DOHH2 (cell line): ENCODE measurements around the gene ARRB1.

Experiments used
- EZH2phosphoT487 ChIP-seq: fragments of 200-600 bp; sonication (generic); IDR thresholded peaks from 2 replicates; pipeline ENCODE4 v1.6.1; 2017; ENCODE audit warnings: borderline replicate concordance, mild to moderate bottlenecking, antibody characterized with exemption, low read length, moderate library complexity, mixed read lengths
- TF ChIP-seq, protein P1 (sequence below): fragments of 200-600 bp; sonication (generic); IDR thresholded peaks from one replicate; pipeline ENCODE4 v1.5.1; 2014; ENCODE audit warnings: antibody characterized with exemption, mild to moderate bottlenecking, low read depth, low read length; ENCODE audit not compliant: poor library complexity, severe bottlenecking

DNA sequence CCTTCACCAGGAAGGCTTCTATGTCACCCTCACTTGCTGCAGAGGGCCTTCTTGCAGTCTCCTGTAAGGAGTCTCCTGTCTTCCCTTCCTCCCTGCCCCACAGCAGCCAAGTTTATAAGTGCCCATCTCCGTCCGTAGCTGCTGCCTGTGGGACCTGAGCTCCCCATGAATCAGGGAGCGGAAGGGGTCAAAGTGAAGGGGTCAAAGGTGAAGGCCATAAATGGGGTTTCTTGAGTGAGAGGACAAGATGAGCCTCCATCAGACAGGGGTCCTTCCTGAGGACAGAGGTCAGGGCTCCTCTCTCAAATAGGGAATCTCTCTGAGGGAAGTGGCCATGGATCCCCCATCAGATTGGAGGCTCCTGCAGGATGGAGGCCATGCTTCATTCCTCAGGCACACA lies 44.4 kb downstream of the ARRB1 start:
- TF ChIP-seq, protein P1, sequence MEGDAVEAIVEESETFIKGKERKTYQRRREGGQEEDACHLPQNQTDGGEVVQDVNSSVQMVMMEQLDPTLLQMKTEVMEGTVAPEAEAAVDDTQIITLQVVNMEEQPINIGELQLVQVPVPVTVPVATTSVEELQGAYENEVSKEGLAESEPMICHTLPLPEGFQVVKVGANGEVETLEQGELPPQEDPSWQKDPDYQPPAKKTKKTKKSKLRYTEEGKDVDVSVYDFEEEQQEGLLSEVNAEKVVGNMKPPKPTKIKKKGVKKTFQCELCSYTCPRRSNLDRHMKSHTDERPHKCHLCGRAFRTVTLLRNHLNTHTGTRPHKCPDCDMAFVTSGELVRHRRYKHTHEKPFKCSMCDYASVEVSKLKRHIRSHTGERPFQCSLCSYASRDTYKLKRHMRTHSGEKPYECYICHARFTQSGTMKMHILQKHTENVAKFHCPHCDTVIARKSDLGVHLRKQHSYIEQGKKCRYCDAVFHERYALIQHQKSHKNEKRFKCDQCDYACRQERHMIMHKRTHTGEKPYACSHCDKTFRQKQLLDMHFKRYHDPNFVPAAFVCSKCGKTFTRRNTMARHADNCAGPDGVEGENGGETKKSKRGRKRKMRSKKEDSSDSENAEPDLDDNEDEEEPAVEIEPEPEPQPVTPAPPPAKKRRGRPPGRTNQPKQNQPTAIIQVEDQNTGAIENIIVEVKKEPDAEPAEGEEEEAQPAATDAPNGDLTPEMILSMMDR: no peak
- no peak for TF ChIP-seq EZH2phosphoT487
